Mesodermal cell (in vitro differentiated cells): ENCODE data around the gene ALX3.

Source experiments
- H3K27ac ChIP-seq: 2 replicates; pipeline ENCODE4 v1.7.0; 2013; ENCODE audit warnings: mild to moderate bottlenecking, low read depth, low read length, moderate library complexity; ENCODE audit not compliant: severe bottlenecking
- H3K36me3 ChIP-seq: 2 replicates; pipeline ENCODE4 v1.7.1; 2013; ENCODE audit warnings: mild to moderate bottlenecking, low read length, moderate library complexity; ENCODE audit not compliant: control insufficient read depth, insufficient read depth
- H3K4me1 ChIP-seq: one replicate; pipeline ENCODE4 v1.7.1; 2013; ENCODE audit warnings: mild to moderate bottlenecking, low read length; ENCODE audit not compliant: insufficient read depth, control insufficient read depth, poor library complexity, severe bottlenecking
- H3K4me3 ChIP-seq: 2 replicates; pipeline ENCODE4 v1.7.0; 2013; ENCODE audit warnings: low read length, control low read depth, mild to moderate bottlenecking; ENCODE audit not compliant: insufficient read depth, poor library complexity, severe bottlenecking; ENCODE audit errors: extremely low read depth
- H3K9me3 ChIP-seq: 2 replicates; pipeline ENCODE4 v1.7.1; 2013; ENCODE audit warnings: mild to moderate bottlenecking, low read length, moderate library complexity; ENCODE audit not compliant: control insufficient read depth
- WGBS, 2 experiments: methylation state at CpG; one replicate each; pipeline ENCODE4 v1.1.5; 2013; ENCODE audit warnings: missing lambda C conversion rate in 2 of 2; ENCODE audit not compliant: insufficient coverage in 2 of 2; 5-methylcytosine and 5-hydroxymethylcytosine counted together

The ALX3 gene

DNA sequence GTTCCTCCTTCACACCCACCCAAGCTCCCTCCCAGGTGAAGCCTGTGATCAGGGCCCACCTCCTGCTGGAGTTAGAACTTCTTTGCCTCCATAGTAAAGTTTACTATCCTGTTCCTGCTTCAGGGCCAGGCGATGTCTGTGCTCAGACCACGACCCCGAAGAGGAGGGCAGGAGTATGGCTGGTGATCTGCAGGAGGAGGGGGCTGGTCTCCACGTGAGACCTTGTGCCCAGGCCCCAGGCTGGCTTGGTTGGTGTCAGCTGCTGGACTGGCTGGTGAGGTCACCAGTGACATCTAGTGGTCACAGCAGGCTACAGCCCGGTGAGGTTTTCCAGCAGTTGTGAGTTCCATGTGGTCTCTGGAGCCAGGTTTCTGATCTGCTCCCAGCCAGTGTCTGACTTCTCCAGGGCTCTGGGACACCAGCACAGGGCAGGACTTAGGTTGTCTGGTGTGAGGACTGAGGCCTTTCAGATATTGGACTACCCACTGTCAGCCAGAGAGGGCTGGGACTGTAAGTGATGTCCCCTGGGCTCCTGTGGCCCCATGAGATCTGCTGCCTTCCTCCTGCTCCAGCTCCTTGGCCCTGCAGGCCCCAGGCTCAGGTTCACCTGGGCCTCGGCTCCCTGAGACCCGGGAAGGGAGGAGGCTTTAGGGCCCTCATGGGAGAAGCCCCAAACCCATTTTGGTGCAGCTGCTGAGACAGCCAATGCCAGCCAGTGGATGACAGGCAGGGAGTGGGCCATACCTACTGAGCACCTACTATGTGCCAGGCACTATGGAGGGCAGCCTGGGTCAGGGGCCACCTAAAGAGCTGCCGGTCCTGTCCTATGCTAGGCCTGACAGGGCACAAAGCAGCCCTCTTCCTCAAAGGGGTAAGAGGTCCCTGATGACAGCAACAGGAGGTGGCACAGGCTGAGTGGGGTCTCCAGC lies 35.8 kb upstream of the ALX3 start:
- peaks cover 5% of the 10 kb centered on the region for H3K4me1 ChIP-seq
- no peak overlapping the region for H3K27ac ChIP-seq
- H3K4me3 ChIP-seq: no peak overlapping the region
- H3K36me3 ChIP-seq: no peaks in the 10 kb centered on the region
- no peaks in the 10 kb centered on the region for H3K9me3 ChIP-seq
- 32 to 43% methylated on average over 5 to 8 of the region's 8 CpGs for WGBS, 2 experiments

DNA sequence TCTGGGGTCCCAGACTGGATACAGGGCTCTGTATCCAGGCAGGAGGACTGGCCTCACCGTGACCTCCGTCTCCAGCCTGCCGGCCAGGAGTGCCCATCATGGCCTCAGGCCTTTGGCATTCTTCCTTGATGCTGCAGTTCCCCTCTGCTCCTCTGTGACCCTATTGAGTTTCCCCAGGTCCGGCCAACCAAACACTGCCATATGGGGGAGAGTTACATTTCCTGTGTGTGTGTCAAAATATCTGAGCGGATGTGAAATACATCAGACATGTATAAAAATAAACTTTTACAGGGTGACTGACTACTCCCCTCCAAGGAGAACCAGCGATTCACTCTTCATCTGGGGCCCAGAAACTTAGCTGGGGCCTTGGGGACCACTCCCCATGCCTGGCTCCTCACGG lies 31.6 kb upstream of the ALX3 start:
- Histone ChIP-seq H3K4me3 (no peak overlapping the region), H3K27ac (no peak overlapping the region)
- 82 to 90% methylated on average over 4 to 5 of the region's 7 CpGs for WGBS, 2 experiments

DNA sequence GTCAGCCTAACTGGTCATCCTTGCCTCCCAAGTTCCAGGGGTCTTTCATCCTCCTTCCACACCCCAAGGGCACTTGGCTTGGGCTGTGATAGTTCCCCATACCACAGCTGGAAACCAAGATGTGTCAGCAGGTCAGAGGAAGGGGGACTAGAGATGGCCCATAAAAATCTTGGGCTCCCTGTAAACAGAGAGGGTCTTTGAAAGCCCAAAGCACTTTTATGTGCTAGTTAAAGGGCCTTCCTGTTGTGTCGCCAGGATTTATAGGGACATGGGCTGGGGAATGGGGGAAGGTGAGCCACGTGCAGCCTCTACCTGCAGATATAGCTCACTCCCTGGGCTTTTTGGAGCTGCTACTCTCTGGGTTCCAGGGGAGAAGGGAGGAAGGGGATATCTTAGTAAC lies 29.9 kb upstream of the ALX3 start:
- 85% methylated on average over 2 of the region's 2 CpGs; no CpG with 5 or more reads in 1 of the 2 experiments for WGBS, 2 experiments
- Histone ChIP-seq H3K4me3 (no peak overlapping the region), H3K36me3 (no peaks in the 10 kb centered on the region), H3K27ac (no peak overlapping the region), H3K4me1 (peaks cover 12% of the 10 kb centered on the region), H3K9me3 (no peaks in the 10 kb centered on the region)

More for the DNA sequence above, 31.6 kb upstream of the ALX3 start:
- no peaks in the 10 kb centered on the region for H3K9me3 ChIP-seq
- no peaks in the 10 kb centered on the region for H3K36me3 ChIP-seq
- H3K4me1 ChIP-seq: peaks cover 12% of the 10 kb centered on the region

DNA sequence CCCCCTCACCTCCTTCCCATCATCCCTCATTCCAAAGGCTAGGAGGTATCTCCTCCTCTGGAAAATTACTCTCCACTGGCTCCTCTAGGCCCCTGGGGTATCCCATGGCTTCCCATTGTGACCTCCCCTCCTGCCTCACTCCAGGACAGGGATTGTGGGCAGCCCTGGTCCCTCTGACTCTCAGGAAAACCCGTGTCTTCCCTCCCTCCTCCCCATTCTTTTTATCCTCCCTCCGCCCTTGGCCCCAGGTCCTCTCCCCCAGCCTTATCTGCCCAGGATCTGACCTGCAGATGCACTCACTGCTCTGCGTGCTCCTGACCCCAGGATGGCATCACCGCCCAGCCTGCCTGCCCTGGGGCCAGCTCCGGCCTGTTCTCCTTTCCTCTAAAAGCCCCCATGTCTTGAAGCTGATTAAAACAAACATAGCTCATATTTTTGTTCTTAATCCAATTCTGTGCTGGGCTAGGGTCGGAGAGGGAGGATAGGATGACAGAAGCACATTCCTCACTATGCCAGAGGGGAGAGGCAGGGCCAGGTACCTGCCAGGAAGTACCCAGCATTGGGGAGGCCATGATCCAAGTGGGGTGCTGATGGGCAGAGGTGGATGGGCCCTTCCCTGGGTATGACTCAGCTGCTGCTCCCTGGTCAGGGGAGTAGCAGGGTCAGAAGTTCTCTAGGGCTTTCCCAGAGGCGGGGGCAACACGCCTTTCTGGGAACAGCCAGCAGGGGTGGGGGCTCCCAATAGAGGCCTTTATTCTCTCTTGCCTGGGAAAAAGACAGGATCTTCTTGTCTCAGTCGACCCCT lies 28.0 kb upstream of the ALX3 start:
- 61 to 72% methylated on average over 5 to 7 of the region's 9 CpGs for WGBS, 2 experiments
- H3K4me1 ChIP-seq: peaks cover 12% of the 10 kb centered on the region
- no peaks in the 10 kb centered on the region for H3K36me3 ChIP-seq
- H3K4me3 ChIP-seq: no peak overlapping the region
- H3K9me3 ChIP-seq: peaks cover 9% of the 10 kb centered on the region
- H3K27ac ChIP-seq: no peak overlapping the region

DNA sequence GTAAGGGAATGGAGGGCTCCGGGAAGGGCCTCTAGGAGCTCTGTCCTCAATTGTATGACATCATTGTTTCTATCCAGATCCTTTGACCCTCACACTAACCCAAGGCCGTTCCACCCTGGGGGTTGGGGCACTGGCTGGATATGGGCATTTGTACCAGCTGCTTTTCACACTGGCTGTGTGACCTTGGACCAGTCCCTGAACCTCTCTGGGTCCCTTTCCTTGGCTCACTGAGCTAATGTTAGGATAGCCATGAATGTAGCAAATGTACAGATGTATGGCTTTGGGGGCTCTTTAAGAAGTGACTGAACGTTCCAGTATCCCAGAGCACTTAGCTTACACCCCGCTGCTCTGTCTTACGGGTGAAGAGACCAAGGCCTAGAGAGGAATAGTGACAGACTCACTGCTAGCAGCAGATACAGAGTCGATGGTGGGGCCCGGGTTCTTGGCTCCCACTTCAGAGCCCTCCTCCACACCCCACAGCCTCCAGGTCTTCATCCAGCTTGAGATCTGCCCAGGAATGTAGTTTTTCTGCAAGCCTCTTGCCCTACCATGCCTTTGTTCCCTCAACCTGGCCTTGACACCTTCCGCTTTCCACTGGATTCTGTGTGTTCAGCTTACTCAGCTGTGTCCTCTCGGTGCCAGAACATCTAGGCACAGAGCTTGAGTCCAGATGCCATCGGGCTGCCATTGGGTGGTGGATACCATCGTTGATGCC lies 27.2 kb upstream of the ALX3 start:
- peaks cover 9% of the 10 kb centered on the region for H3K9me3 ChIP-seq
- WGBS, 2 experiments: 89 to 97% methylated on average over 9 to 10 of the region's 11 CpGs
- H3K36me3 ChIP-seq: no peaks in the 10 kb centered on the region
- no peak overlapping the region for H3K27ac ChIP-seq
- H3K4me3 ChIP-seq: no peak overlapping the region
- H3K4me1 ChIP-seq: peaks cover 12% of the 10 kb centered on the region

DNA sequence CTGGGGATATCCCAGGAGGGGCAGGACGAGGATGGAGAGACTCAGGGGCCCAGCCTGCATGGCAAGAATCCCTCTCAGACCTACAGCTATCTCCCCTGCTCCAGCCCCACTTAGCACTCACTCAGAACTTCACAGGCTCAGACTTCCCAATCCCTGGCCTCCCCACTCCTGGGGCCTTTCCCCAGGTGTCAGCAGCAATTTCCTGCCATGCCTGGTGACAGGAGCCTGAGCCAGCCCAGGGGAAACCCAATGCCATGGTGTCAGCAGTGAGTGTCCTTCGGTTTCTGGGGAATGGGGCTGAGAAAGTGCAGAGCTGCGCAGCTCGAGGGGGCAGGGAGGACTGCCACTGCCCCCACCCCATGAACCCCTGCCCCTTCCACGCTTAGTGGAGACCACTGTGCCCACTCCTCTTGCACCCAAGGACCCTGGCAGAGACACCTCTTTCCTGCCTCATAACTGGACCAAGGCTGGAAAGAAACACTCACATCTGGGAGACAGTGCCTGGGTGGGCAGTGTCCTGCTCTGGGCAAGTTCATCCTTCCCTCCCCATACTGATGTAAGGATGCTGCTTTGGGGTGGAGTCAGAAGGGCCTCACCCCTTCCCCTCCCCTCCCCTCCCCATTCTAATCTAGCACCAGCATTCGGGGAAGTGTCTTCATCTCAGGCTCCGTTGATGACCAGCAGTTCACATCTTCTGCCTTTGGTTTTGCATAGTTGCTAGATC lies 24.6 kb upstream of the ALX3 start:
- Histone ChIP-seq H3K4me1 (peaks cover 14% of the 10 kb centered on the region), H3K9me3 (peaks cover 9% of the 10 kb centered on the region), H3K4me3 (no peak overlapping the region), H3K36me3 (no peaks in the 10 kb centered on the region), H3K27ac (no peak overlapping the region)
- 84% methylated on average over 4 of the region's 7 CpGs for WGBS, 2 experiments

DNA sequence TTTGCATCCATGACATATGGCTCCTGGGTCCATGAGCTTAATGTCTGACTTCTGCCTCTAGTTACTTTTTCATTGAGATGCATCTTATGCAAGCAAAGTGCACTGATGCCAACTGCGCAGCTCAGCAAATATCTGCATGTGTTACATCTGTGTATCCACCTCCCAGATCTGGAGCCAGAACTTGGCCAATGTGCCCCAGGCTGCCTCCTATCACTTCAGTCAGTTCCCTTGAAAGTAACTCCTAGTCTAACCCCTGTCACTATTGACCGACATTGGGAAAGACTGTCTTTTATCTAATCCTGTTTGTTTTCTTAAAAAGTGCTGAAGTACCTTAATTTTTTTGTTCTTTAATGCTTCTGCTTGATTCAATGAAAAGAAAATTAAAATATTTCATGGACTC lies 22.5 kb upstream of the ALX3 start:
- no peak overlapping the region for H3K27ac ChIP-seq
- H3K36me3 ChIP-seq: no peaks in the 10 kb centered on the region
- peaks cover 9% of the 10 kb centered on the region for H3K9me3 ChIP-seq
- H3K4me1 ChIP-seq: peaks cover 21% of the 10 kb centered on the region
- 94 to 100% methylated on average over 1 to 2 of the region's 2 CpGs for WGBS, 2 experiments
- no peak overlapping the region for H3K4me3 ChIP-seq

DNA sequence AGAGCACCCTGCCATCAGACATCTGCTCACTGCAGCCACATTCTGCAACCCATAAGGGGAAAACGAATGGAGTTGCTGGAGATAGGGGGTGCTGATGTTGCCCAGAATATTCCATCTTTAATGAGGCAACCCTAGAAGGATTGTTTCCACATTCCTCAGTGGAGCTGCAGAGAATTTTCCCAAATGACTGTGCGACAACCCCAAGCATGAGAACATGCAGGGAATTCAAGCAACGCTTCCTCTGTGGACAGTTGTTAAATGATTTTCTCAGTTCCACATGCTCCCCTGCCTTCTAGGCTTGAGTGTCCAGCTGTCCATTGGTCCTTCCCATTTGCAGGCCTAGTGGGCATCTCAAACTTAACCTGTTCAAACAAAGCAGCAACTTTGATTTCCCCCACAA lies 21.3 kb upstream of the ALX3 start:
- Histone ChIP-seq H3K36me3 (no peaks in the 10 kb centered on the region), H3K4me1 (peaks cover 20% of the 10 kb centered on the region), H3K27ac (no peak overlapping the region), H3K9me3 (peaks cover 9% of the 10 kb centered on the region), H3K4me3 (no peak overlapping the region)
- WGBS, 2 experiments: 94 to 100% methylated on average over 2 of the region's 3 CpGs

DNA sequence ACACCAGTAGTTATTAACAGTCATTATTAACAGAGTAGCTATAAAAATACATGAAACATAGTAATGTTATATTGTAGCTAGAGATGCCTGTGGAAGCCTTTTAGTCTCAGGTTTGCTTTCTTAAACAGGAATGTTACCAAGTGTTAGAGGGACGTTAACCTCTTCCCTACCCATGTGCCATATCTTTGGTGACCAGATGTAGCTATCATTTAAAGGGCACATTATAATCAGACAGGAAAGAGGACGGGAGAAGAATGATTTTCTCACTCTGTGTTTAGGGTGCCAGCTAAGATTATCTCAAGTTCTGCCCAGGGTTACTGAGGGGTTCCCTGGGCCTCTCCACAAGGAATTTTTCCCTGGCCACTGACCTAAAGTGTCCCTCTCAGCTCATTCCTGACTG lies 20.9 kb upstream of the ALX3 start:
- H3K9me3 ChIP-seq: peaks cover 9% of the 10 kb centered on the region
- no peak overlapping the region for H3K4me3 ChIP-seq
- no peak overlapping the region for H3K27ac ChIP-seq
- no peaks in the 10 kb centered on the region for H3K36me3 ChIP-seq
- peaks cover 20% of the 10 kb centered on the region for H3K4me1 ChIP-seq
- WGBS, 2 experiments: 80 to 83% methylated on average over 1 to 2 of the region's 2 CpGs
